ENCODE measurements around the gene C1QTNF8.
"Not testable (repeated sequence)": the region's sequence is repeated elsewhere in the genome, so short reads cannot be mapped to it uniquely, and the experiment has no call there.

C1QTNF8 gene

GRCh38 chr16:1107141-1107540, 11.1 kb upstream of the C1QTNF8 start:
- no peak for DNase-seq

- DNase-seq, result no peak
Observed at GRCh38 chr16:1106659-1107058, 10.6 kb upstream of the C1QTNF8 start.

GRCh38 chr16:1105888-1106620, 10.0 kb upstream of the C1QTNF8 start:
- peak; percentile 64 for DNase-seq

GRCh38 chr16:1103636-1103980, 7.6 kb upstream of the C1QTNF8 start:
- DNase-seq, result no peak

GRCh38 chr16:1102921-1103635, 7.0 kb upstream of the C1QTNF8 start:
- peak; percentile 78 for DNase-seq

- DNase-seq, result no peak
Observed at GRCh38 chr16:1102333-1102700, 6.3 kb upstream of the C1QTNF8 start.

GRCh38 chr16:1101573-1102332, 5.7 kb upstream of the C1QTNF8 start:
- DNase-seq, result no peak

GRCh38 chr16:1101133-1101532, 5.1 kb upstream of the C1QTNF8 start:
- no peak for DNase-seq

- no peak for DNase-seq
Observed at GRCh38 chr16:1100084-1100800, 4.2 kb upstream of the C1QTNF8 start.

GRCh38 chr16:1099189-1100083, 3.4 kb upstream of the C1QTNF8 start:
- no peak for DNase-seq

- DNase-seq, result no peak
Observed at GRCh38 chr16:1098266-1098991, 2.4 kb upstream of the C1QTNF8 start.

GRCh38 chr16:1097800-1098199, 1.8 kb upstream of the C1QTNF8 start:
- DNase-seq, result no peak

- DNase-seq, result no peak
Observed at GRCh38 chr16:1097156-1097555, 1.1 kb upstream of the C1QTNF8 start.

- DNase-seq, result no peak
Observed at GRCh38 chr16:1095450-1096168, 435 bp downstream of the C1QTNF8 start.

GRCh38 chr16:1094601-1095449, 1.2 kb downstream of the C1QTNF8 start:
- no peak for DNase-seq

GRCh38 chr16:1094124-1094479, 1.9 kb downstream of the C1QTNF8 start:
- DNase-seq, result no peak

GRCh38 chr16:1093284-1094123, 2.5 kb downstream of the C1QTNF8 start:
- peak; percentile 71 for DNase-seq

GRCh38 chr16:1092685-1093283, 3.3 kb downstream of the C1QTNF8 start:
- DNase-seq, result not testable (repeated sequence)

All from activated CD4-positive, alpha-beta T cell treated with anti-CD3 and anti-CD28 coated beads for 48 hours (primary cell).